GM19239 (cell line): Measurements from ENCODE around the gene OR2A2.
"Not testable (repeated sequence)": the region's sequence is repeated elsewhere in the genome, so short reads cannot be mapped to it uniquely, and the experiment has no call there.

ENCODE experiments used
- DNase-seq: peaks from one replicate; pipeline ENCODE4 v3.0.0; 2011; ENCODE audit warnings: low spot score; ENCODE audit not compliant: insufficient read length
- FAIRE-seq: peaks from 2 replicates; lab custom pipeline; 2011; peaks lifted over from hg19 to GRCh38; lab: Jason Lieb, UNC

Gene OR2A2

GRCh38 chr7:144109283-144109682 is at the start of gene OR2A2:
Gene OR2A2, plus strand, starts transcription at chr7:144109583. Its CDS starts 0 bp downstream, at chr7:144109583.
- no peak for FAIRE-seq
- no peak for DNase-seq

GRCh38 chr7:144063710-144064109 is 45.7 kb upstream of the OR2A2 start:
- DNase-seq (no peak), FAIRE-seq (no peak)

- FAIRE-seq (no peak), DNase-seq (no peak)
Observed at GRCh38 chr7:144069511-144069910, 39.9 kb upstream of the OR2A2 start, which contains the start of gene OR2A25. Gene OR2A25, plus strand, starts transcription at chr7:144069811. Its CDS starts 4,409 bp downstream, at chr7:144074220.

GRCh38 chr7:144069953-144070352 is 39.4 kb upstream of the OR2A2 start:
- FAIRE-seq (no peak), DNase-seq (no peak)

- FAIRE-seq (no peak), DNase-seq (no peak)
Observed at GRCh38 chr7:144074374-144074773, 35.0 kb upstream of the OR2A2 start.

- no peak for FAIRE-seq
- no peak for DNase-seq
Observed at GRCh38 chr7:144085978-144086377, 23.4 kb upstream of the OR2A2 start, which contains the start of gene OR2A12. Gene OR2A12, plus strand, starts transcription at chr7:144086278. Its CDS starts 8,830 bp downstream, at chr7:144095108.

GRCh38 chr7:144086730-144087129 is 22.7 kb upstream of the OR2A2 start:
- FAIRE-seq (no peak), DNase-seq (no peak)

GRCh38 chr7:144087230-144087629 is 22.2 kb upstream of the OR2A2 start:
- DNase-seq (no peak), FAIRE-seq (no peak)

- FAIRE-seq (no peak), DNase-seq (no peak)
Observed at GRCh38 chr7:144090667-144091066, 18.7 kb upstream of the OR2A2 start.

- no peak for FAIRE-seq
- DNase-seq, result no peak
Observed at GRCh38 chr7:144098776-144099175, 10.6 kb upstream of the OR2A2 start.

- FAIRE-seq (no peak), DNase-seq (no peak)
Observed at GRCh38 chr7:144100607-144101006, 8.8 kb upstream of the OR2A2 start.

- DNase-seq (no peak), FAIRE-seq (no peak)
Observed at GRCh38 chr7:144102041-144102440, 7.3 kb upstream of the OR2A2 start.

- FAIRE-seq, result no peak
- DNase-seq, result no peak
Observed at GRCh38 chr7:144105211-144105610, 4.2 kb upstream of the OR2A2 start.

GRCh38 chr7:144110272-144110671 is 889 bp downstream of the OR2A2 start:
- no peak for FAIRE-seq
- DNase-seq, result no peak

- DNase-seq (no peak), FAIRE-seq (no peak)
Observed at GRCh38 chr7:144113651-144114050, 4.3 kb downstream of the OR2A2 start.

- DNase-seq, result no peak
Observed at GRCh38 chr7:144118341-144118740, 9.0 kb downstream of the OR2A2 start.

GRCh38 chr7:144122876-144123275 is 13.5 kb downstream of the OR2A2 start, which contains the start of gene OR2A14:
Gene OR2A14, plus strand, starts transcription at chr7:144123176. Its CDS starts 5,937 bp downstream, at chr7:144129113.
- no peak for DNase-seq
- no peak for FAIRE-seq

More at GRCh38 chr7:144118341-144118740, 9.0 kb downstream of the OR2A2 start:
- FAIRE-seq, result no peak

GRCh38 chr7:144127714-144128334 is 18.4 kb downstream of the OR2A2 start:
- peak; percentile 67 for DNase-seq
- peak; percentile 87 for FAIRE-seq

- not testable (repeated sequence) for DNase-seq, FAIRE-seq
Observed at GRCh38 chr7:144129601-144130000, 20.2 kb downstream of the OR2A2 start.

- FAIRE-seq (no peak), DNase-seq (no peak)
Observed at GRCh38 chr7:144130730-144131129, 21.3 kb downstream of the OR2A2 start.

GRCh38 chr7:144132262-144132661 is 22.9 kb downstream of the OR2A2 start:
- no peak for FAIRE-seq

GRCh38 chr7:144133307-144133706 is 23.9 kb downstream of the OR2A2 start:
- FAIRE-seq (no peak), DNase-seq (no peak)

More at GRCh38 chr7:144132262-144132661, 22.9 kb downstream of the OR2A2 start:
- no peak for DNase-seq
